ENCODE data around the gene ERC2.

ERC2 gene

DNA sequence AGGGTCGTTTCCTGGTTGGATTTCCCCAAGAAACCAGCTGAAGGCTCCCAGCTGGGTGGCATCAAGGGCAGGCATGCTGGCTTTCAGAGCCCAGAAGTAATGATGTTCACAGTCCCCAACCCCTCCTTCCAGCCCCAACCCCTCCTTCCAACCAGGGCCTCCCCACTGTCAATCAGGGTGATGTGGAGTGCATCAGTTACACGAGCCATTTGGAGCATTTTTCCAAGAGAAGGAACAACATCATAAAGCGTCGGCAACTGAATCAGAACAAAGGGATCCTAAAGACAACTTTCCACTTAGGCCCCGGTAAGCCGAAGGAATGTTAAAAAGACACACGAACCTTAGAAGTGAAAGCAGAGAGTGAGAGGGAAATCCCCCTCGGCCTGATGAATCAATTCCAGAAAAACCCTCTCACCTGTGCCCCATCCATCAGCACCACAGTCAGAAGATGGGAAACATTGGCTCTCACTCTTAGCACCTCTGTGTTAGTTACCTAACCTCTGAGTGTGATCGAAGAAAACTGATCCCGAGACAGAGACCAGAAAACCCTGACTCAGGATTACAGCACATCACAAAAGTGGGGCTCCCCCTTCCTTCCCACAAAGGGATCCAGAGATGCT is 880.0 kb downstream of the ERC2 start:
- no peak for DNase-seq (ENCODE audit: low spot score)

DNA sequence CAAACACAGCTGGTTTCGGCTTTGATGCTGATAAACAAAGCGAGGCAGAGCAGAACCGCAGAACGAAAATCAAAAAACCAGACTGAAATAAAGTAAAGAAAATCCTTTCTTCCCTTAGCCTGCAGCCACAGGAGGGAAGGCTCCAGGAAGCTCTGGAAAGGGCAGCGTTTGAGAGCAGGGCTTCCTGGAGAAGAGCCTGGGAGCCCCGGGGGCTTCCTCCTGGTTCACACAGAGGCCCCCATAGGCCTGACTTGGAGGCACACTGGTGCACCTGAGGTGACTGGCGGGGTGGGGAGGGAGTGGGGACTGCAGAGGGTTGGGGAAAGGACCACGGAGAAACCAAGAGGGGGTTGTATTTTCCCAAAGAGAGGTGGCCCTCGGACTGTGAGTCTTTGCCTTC is 882.4 kb downstream of the ERC2 start:
- DNase-seq (ENCODE audit: low spot score), result no peak

DNA sequence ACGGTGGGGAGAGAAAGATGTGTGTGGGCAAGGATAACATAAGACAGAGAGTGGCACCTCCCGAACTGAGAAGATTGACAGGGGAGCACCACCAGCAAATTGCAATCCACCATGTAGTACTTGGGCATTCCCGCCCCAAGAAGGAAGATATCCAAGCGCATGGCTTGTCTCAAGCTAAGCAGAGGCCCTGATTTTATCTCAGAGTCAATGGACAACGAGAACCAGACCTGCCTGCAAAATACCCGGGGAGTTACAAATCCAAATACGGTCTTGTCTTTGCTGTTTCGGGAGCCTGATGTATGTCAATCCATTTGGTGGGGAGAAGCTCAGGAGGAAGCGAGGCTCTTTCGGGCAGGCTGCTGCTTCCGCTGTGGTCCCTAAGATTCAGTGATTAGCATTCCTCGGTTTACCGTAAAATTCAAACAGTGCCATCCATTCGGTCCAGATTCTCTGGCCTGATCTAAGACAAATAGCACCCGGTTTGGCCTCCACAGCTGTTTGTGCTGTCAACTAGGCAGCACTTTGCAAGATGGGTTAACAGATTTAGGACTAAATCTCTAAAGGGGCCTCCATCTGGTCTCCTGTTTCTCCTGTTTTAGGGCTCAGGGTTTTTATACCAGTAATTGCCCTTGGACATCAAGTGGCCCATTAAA is 883.4 kb downstream of the ERC2 start:
- no peak for DNase-seq (ENCODE audit: low spot score)

DNA sequence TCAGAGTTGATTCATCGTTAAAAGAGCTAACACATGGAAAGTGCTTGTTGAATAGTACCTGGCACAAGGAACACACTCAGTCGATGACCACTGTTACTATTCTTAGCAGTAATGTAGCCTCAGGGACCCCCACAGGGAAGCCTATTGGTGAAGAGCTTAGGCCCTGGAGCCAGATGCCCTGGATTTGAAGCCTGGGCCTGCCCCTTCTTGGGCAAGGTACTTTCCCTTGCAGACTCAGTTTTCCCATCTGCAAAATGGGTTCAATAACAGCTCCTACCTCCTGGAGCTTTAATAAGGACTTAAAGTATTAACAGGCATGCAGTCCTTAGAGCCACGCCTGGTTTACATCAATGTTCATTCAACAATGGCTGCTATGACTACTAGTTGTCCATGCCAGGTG is 884.2 kb downstream of the ERC2 start:
- DNase-seq (ENCODE audit: low spot score), result no peak

DNA sequence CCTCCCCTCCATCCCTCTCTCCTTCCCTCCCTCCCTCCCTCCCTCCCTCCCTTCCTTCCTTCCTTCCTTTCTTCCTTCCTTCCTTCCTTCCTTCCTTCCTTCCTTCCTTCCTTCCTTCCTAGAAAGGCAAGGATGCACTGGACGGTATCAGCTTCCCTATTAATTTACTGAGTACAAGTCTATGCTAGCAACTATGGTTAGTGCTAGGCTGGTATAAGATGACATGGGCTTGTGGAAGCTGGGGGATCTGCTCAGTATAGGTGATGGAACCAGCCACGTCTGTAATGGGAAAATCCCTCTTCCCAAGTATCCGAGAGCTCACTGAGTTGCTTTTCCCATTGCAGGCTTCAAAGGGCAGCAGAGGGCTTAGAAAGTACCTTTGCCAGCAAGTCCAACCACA is 884.8 kb downstream of the ERC2 start:
- DNase-seq (ENCODE audit: low spot score), result no peak

DNA sequence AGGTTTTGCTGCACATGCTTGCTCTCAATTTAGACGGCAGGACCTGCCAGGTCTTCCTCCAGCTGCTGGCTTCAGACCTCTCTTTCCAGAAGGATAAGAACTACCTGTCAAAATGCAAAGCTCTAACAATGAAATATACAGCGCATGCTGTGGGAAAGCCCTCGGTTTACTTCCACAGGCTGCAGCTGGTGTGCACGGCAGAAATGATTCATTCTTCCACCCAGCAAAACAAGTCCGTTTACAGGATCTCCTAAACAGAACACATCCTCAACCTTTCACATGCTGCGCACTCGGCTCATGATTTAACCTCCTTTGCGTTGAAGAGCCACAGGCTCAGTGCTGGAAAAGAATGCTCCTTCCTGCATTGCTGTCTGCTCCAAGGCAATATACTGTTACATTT is 888.8 kb downstream of the ERC2 start:
- DNase-seq (ENCODE audit: low spot score), result no peak

DNA sequence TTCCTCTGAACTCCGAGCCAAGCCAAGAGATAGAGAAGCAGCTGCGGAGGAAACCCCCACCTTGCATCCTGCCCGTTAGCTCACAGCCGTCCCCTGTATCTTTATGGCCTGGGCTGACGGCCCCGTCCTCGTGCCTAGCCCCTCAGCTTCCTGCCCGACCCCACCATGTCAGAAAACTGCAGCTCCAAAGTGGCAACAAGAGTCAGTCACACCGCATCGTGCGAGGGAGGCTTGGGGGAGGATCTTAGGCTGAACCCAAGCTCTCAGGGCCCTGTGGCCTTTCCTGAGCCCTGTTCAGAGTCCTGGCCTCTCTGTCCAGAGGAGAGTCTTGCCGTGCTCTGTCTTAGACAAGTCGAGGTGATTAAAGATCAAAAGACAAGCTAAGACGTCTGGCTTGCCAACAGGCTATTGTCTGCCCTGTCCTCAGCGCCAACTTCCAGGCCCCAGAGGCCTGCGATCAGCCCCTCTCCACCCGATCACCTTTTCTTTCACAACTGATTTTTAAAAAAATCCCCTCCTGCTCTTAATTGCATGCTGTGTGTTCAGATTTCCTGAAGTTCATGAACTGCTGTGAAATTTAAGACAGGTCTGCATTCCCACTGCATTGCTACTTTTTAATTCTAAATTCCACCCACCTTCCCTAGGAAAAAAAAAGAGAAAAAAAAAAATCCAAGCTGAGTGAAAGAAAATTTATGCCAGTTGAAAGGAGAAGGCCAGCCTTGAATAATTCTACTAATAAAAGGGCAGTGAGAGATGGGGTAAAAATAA is 891.5 kb downstream of the ERC2 start:
- DNase-seq (ENCODE audit: low spot score), result no peak

DNA sequence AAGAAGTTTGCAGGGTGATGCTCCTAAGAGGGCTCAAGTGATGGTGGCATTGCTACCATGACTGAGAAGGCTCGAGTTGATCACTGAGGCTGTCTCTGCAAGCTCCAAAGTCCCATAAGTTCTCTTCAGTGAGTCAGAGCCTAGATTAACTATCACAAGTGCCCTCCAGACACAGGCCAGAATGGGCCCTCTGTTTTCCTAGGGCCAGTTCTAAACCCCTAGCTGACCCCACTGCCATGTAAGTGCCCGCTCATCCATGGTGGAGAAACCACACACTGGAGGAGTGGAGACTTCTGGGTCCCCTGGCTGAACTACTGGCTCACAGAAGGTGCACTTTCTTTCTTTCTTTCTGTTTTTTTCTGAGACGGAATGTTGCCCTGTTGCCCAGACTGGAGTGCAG is 893.6 kb downstream of the ERC2 start:
- DNase-seq (ENCODE audit: low spot score), result no peak

DNA sequence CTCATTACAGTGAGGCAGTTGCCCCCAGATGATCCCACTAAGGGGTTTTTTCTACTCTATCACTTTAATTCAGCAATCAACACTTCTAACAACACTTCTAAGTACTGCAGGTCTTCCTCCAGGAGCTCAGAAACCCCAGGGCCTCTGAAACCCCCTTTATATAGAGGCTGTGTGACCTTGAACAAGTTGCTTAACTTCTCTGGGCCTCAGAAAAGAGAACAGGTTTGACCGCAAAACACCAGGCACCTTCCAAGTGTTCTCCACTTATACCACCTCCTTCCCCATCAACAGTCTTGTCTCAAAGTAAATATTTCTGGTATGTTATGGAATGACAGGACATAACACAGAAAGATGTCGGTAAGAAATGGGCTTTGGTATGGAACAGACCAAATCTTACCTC is 895.5 kb downstream of the ERC2 start:
- DNase-seq (ENCODE audit: low spot score), result no peak

DNA sequence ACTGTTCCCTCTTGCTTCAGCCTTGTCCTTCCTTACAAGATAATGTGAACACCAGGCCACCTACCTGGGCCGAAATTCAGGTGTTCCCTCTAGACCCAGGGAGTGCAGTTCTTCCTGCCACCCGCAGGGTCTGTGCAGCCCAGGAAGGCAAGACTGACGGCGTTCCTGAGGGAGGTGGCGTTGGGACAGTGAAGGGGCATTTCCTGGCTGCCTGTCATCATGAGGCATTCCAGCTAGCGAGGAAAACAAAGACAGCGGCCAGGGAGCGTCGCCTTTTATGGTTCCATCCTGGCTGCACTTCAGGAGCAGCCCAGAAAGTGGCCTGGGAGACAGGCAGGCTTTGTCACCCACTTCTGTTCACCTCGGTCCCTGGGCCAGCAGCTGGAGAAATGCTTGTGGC is 896.4 kb downstream of the ERC2 start:
- peak; percentile 25 for DNase-seq (ENCODE audit: low spot score)

DNA sequence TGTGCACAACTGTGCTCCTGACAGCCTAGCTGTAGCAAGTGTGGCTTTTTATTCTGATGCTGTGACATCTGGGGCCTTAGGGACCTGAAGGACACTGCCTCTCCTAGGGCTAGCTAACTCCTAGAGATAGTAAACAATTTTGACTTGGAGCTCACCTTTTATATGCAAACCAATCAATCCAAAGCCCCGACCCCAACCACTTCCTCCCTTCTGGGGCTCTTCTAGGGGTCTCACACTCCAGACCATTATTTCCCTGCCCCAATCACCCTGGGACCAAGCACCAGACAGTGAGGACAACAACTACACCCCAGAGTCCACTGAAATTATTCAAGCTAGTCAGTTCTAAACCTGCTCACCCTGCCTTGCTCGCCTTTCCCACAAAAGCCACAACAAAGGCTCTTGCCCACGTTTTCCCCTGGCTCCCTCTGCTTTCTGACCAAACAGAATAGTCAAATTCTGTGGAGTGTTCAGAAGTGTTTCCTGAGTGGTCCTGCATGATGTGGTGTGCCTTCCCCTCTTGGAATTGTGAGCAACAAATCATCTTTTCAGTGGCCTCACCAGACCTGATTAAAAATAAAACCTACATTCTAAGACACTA is 897.0 kb downstream of the ERC2 start:
- DNase-seq (ENCODE audit: low spot score), result no peak

DNA sequence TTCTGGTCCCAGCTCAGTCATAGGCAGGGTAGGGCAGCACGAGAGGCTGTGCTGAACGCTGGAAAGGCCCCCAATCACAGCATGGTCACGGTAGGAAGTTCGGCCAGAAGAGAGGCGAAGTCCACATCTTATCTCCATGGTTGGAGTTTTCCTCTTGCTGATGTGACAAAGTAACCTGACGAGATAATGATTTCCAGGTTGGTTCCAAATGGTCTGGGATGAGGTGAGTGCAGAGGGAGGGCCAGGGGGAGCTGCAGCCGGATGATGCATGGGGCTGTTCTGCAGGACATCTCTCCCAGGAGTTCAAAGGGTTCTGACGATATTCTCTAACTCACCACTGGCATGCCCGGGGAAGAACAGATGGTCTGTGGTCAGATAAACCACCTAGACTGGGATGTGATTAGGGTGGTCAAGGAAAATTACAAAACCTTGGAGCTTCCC is 898.0 kb downstream of the ERC2 start:
- no peak for DNase-seq (ENCODE audit: low spot score)

DNA sequence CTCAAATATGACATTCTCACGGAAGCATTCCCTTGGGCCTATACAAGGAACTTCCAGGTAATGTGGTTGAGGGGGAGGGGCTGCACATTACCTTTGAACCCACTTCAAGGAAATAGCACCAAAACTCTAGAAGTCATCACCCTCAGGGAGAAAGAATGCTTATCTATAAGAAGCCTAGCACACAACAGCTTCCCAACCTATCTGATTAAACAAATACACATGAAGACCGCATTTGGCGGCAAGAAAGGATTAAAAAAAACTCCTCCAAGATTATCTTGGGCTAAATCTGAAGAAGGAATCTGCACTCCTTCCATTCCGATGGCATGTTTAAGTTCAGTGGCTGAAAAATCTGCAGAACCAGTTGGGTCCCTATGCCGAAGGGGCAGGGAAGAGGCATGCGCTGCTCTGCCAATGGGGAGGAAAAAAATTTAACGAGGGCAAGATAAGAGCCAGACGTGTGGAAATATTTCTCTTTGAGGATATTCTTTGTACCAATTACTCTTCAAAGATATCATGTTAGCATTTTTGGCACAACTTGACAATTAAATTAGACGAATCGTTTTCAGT is 899.2 kb downstream of the ERC2 start:
- no peak for DNase-seq (ENCODE audit: low spot score)

DNA sequence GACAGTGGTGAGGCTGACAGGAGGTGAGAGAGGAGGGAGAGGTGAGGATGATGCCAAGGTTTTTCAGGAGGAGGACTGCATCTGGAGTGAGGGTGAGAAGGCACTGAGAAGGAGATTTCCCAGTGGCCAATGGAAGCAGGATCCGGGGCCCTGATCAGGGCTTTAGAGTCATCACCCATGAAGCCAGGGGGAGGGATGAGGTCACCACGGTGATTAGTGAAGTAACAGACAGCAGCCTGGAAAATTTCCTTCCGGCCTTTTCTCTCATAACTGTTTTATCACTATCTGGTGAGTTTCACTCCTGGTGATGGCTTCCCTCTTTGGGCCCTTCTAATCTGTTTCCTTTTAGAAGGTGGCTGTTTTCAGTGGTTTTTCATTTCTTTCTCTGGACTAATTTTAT is 900.7 kb downstream of the ERC2 start:
- no peak for DNase-seq (ENCODE audit: low spot score)

DNA sequence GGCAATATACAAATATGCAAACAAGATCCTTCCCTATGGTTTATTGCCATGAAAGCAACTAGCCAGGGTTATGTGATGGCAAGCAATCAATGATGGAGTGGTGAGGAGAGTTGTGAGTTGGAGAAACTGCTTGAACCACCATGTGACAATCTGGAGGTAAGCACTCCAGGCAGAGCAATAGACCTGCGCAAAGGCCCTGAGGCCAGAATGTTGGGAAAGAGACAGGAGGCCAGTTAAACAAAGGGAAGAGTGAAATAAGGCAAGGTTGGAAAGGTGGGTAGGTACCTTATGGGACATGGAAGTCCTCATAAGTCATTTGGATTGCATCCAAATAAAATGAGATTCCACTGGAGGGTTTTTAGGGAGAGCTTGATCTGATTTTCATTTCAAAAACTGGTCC is 901.1 kb downstream of the ERC2 start:
- no peak for DNase-seq (ENCODE audit: low spot score)

DNA sequence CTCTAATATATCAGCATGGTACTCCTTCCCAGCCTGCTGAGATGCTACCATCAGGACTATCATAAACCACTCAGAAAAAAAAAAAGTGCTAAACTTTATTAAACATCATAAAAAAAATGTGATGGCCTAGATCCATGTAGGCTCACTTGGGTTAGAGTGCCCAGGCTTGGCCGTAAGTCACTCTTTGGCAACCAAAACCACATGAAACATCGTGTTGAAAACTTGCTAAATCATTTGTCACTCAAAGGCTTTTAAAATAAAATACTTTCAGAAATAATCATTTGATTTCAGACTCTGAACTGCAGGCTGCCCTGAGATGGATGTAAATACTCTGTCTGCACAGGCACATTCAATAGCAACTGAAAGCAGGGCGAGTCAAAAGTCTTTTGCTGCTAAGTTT is 902.7 kb downstream of the ERC2 start:
- no peak for DNase-seq (ENCODE audit: low spot score)

DNA sequence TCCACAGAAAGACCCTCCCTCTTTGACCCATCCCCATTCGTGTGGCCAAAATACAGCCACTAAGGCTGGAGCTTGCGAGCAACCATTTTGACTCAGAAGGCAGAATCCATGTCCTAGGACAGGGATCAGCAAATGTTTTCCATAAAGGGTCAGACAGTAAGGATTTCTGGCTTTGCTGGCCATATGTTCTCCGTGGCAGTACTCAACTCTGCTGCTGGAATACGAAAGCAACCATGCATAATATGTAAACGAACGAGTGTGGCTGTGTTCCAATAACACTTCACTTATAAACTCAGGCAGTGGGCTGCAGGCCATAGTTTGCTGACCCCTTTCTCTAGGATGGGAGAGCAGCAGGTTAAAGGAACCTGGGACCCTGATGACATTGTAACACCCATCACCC is 903.5 kb downstream of the ERC2 start:
- DNase-seq (ENCODE audit: low spot score), result no peak

DNA sequence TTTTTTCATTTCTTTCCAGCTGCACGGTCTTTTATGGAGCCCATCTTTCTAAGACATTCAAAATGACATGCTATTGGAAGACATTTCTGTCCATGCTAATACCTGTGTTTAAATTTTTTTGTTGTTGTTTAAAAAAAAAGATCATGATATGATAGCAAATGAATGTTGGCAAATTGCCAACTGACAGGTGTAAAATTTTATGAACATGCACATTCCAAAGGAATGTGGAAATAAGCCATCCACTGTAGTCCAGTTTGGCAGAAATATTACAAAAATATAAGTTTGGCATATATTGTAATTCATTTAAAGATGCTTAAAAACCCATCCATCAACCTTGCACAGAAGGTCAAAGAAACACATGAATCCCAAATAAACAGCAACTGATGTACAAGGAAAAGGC is 905.6 kb downstream of the ERC2 start:
- no peak for DNase-seq (ENCODE audit: low spot score)

DNA sequence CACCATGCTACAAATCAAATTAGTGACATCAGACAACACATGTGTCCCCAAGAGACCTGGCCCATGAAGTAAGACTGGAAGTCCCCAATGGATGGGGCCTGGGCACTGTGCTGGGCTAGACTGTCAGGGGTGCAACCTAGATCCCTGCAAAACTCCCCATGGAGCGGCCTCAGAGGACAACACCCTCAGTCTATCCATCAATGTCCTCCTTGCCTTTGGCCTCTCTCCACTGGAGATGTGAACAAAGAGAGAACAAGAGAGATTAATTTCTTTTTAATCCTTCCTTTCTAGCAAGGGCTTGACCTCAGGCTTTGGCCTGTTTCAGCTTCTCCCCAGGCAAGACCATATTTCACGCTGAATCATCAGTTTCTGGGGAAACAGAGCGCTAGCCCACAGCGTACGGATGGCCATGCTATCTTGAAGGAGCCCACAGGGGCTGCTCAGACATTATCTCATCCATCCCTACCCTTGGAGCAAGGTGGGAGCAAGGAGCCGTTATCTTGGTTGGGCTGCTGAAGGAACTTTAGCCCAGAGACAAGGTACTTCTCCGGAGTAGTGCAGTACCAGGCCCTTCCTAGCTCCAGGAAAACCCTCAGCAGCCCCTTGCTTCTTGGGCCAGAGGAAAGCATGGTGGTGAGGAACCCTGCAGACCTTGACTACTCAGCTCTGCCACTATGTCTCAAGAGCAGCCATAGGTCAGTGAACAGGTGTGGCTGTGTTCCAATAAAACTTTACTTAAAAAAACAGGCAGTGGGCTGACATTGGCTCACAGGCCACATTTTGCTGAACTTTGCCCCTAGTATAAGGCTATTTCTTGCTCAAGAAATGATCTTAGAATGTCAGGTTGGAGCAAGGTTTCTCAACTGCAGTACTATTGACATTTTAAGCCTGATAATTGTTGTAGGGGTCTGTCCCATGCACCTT is 908.5 kb downstream of the ERC2 start:
- DNase-seq (ENCODE audit: low spot score), result no peak

DNA sequence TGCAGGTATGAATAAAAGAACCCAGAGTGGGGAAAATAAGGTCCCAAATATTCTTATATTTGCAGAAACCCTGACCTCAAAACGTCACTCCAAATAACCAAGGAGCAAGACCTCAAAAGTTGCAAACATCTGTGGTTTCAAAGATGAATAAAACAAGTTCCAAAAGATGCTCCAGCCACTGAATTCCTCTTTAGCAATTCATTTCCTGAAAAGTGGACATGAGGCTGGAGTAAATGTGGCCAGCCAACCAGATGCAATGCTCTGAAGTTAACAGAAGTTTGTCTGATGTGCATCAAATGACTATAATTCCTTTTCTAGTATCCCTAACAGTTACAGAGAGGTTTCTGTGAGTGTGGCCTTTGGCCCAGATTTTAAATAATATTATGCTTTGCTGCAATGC is 910.0 kb downstream of the ERC2 start:
- no peak for DNase-seq (ENCODE audit: low spot score)

DNA sequence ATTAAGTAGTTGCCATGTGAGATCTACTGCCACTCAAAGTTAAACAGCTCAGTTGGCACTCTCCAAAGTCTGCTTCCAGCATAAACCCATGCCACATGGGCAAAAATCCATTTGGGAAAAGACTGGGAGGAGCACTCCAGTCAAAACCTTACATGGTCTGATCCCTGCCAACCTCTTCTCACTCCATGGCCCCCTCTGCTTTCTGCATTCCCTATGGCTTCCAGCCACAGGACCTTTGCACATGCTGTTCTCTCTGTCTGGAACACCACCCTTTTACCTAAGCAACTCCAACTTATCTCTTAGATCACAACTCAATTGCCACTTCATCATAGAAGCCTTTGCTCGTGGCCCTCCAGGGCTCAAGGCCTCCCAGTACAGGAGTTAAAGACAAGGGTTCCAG is 910.7 kb downstream of the ERC2 start:
- DNase-seq (ENCODE audit: low spot score), result no peak
